Smooth muscle cell (in vitro differentiated cells): Measurements from ENCODE around the gene ZNF451. TPM values are rescaled to one million over a fixed set of nuclear protein-coding genes. Genes with fewer than 3 reads are reported as not detected.
A peak's percentile ranks its signal among the peaks of the same experiment; 100 is the strongest.
"Not testable (repeated sequence)": the region's sequence is repeated elsewhere in the genome, so short reads cannot be mapped to it uniquely, and the experiment has no call there.

Source experiments
- DNase-seq: peaks from one replicate; lab custom pipeline; 2025; ENCODE audit not compliant: unreplicated experiment; lab: John Stamatoyannopoulos, UW
- H2AFZ ChIP-seq: fragments of 200-600 bp; sonication (generic); 2 replicates; pipeline ENCODE4 v1.6.0; 2016; ENCODE audit warnings: antibody characterized with exemption, low read depth, mild to moderate bottlenecking
- H3F3A ChIP-seq: fragments of 200-600 bp; sonication (generic); 2 replicates; pipeline ENCODE4 v1.6.0; 2017; ENCODE audit warnings: antibody characterized with exemption, low read depth
- H3K27ac ChIP-seq: fragments of 200-600 bp; sonication (generic); 2 replicates; pipeline ENCODE4 v1.5.1; 2016; ENCODE audit warnings: low read depth, mild to moderate bottlenecking
- H3K27me3 ChIP-seq: fragments of 200-600 bp; sonication (generic); 2 replicates; pipeline ENCODE4 v1.6.1; 2016; ENCODE audit warnings: low read depth, mild to moderate bottlenecking
- H3K36me3 ChIP-seq: fragments of 200-600 bp; sonication (generic); 2 replicates; pipeline ENCODE4 v1.5.1; 2016; ENCODE audit warnings: low read depth
- H3K4me1 ChIP-seq: fragments of 200-600 bp; sonication (generic); 2 replicates; pipeline ENCODE4 v1.5.1; 2016; ENCODE audit warnings: low read depth
- H3K4me2 ChIP-seq: fragments of 200-600 bp; sonication (generic); 2 replicates; pipeline ENCODE4 v1.6.0; 2016; ENCODE audit warnings: mild to moderate bottlenecking
- H3K4me3 ChIP-seq: fragments of 200-600 bp; sonication (generic); 2 replicates; pipeline ENCODE4 v1.5.1; 2016; ENCODE audit warnings: mild to moderate bottlenecking
- H3K79me2 ChIP-seq: fragments of 200-600 bp; sonication (generic); 2 replicates; pipeline ENCODE4 v1.6.0; 2016; ENCODE audit warnings: low read depth, mild to moderate bottlenecking
- H3K9ac ChIP-seq: fragments of 200-600 bp; sonication (generic); 2 replicates; pipeline ENCODE4 v1.6.0; 2016; ENCODE audit warnings: low read depth
- H3K9me3 ChIP-seq: fragments of 200-600 bp; sonication (generic); replicated peaks from 2 replicates; pipeline ENCODE4 v1.5.1; 2016; ENCODE audit warnings: low read depth
- H4K20me1 ChIP-seq: fragments of 200-600 bp; sonication (generic); 2 replicates; pipeline ENCODE4 v1.6.0; 2016; ENCODE audit warnings: low read depth
- WGBS: methylation state at CpG from one replicate; pipeline ENCODE4 v1.1.7; 2016; ENCODE audit warnings: low lambda C conversion rate; 5-methylcytosine and 5-hydroxymethylcytosine counted together
- polyA plus RNA-seq: library from polyadenylated mRNA; unstranded; fragments of >200 nt; fragmentation: Nextera tagmentation; extraction: Ambion mirVana; gene quantifications from 2 replicates; pipeline ENCODE4 v1.2.1, GENCODE V29; 2016
- total RNA-seq: library from RNA; depleted of rRNA; stranded (reverse); fragments of >200 nt; gene quantifications from 2 replicates; pipeline ENCODE4 v1.2.3, GENCODE V29; 2014
- TF ChIP-seq, protein P1 (sequence below): fragments of 200-600 bp; sonication (generic); IDR thresholded peaks from 2 replicates; pipeline ENCODE4 v1.5.1; 2017; ENCODE audit warnings: borderline replicate concordance, mild to moderate bottlenecking, antibody characterized with exemption; ENCODE audit not compliant: insufficient read depth, poor library complexity, severe bottlenecking

The ZNF451 gene
- total RNA-seq (76.5 and 87.8 TPM in 2 replicates), polyA plus RNA-seq (21.1 and 23.6 TPM in 2 replicates)

- Histone ChIP-seq H3K36me3 (no peaks in the 10 kb centered on the region), H3K4me3 (peak within 1 kb of the TSS; percentile 61), H3K79me2 (peaks cover 36% of the 10 kb centered on the region), H3K9ac (peak within 1 kb of the TSS; percentile 63), H2AFZ (peak within 1 kb of the TSS; percentile 23), H3K4me1 (peaks cover 35% of the 10 kb centered on the region), H3F3A (peaks cover 4% of the 10 kb centered on the region), H3K9me3 (no peaks in the 10 kb centered on the region), H4K20me1 (peaks cover 36% of the 10 kb centered on the region), H3K27me3 (no peaks in the 10 kb centered on the region), H3K4me2 (peak within 1 kb of the TSS; percentile 72), H3K27ac (peak within 1 kb of the TSS; percentile 60)
- TF ChIP-seq, protein P1, sequence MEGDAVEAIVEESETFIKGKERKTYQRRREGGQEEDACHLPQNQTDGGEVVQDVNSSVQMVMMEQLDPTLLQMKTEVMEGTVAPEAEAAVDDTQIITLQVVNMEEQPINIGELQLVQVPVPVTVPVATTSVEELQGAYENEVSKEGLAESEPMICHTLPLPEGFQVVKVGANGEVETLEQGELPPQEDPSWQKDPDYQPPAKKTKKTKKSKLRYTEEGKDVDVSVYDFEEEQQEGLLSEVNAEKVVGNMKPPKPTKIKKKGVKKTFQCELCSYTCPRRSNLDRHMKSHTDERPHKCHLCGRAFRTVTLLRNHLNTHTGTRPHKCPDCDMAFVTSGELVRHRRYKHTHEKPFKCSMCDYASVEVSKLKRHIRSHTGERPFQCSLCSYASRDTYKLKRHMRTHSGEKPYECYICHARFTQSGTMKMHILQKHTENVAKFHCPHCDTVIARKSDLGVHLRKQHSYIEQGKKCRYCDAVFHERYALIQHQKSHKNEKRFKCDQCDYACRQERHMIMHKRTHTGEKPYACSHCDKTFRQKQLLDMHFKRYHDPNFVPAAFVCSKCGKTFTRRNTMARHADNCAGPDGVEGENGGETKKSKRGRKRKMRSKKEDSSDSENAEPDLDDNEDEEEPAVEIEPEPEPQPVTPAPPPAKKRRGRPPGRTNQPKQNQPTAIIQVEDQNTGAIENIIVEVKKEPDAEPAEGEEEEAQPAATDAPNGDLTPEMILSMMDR = no peak
- WGBS = 1% methylated on average over 49 of the region's 58 CpGs
- DNase-seq = peak; percentile 87
These were observed at the start of gene ZNF451 for GRCh38 chr6:57089687-57090457. TSS of gene ZNF451 (plus strand) at chr6:57090188. CDS start at chr6:57090254, 66 bp downstream.

GRCh38 chr6:57044061-57044460 lies 45.9 kb upstream of the ZNF451 start:
- DNase-seq, H3K27ac ChIP-seq, H3K4me3 ChIP-seq, H3K27me3 ChIP-seq, H3K9ac ChIP-seq, H3K36me3 ChIP-seq, H2AFZ ChIP-seq, H3F3A ChIP-seq, H3K4me2 ChIP-seq, H3K9me3 ChIP-seq, H4K20me1 ChIP-seq: not testable (repeated sequence)
- H3K4me1 ChIP-seq = peaks cover 12% of the 10 kb centered on the region
- 95% methylated on average over 1 of the region's 1 CpG for WGBS
- H3K79me2 ChIP-seq = peaks cover 13% of the 10 kb centered on the region

- 94% methylated on average over 2 of the region's 2 CpGs for WGBS
- H3K27me3 ChIP-seq = peaks cover 5% of the 10 kb centered on the region
- no peak overlapping the region for H3K9ac ChIP-seq
- no peaks in the 10 kb centered on the region for H3K36me3 ChIP-seq
- H2AFZ ChIP-seq = no peak overlapping the region
- no peak overlapping the region for H3K4me3 ChIP-seq
- DNase-seq = no peak
- no peaks in the 10 kb centered on the region for H3F3A ChIP-seq
- H3K4me2 ChIP-seq = no peak overlapping the region
- H4K20me1 ChIP-seq = peaks cover 15% of the 10 kb centered on the region
- H3K27ac ChIP-seq = no peak overlapping the region
- TF ChIP-seq, protein P1 = no peak
- H3K79me2 ChIP-seq = peaks cover 18% of the 10 kb centered on the region
- H3K4me1 ChIP-seq = peaks cover 17% of the 10 kb centered on the region
- H3K9me3 ChIP-seq = no peaks in the 10 kb centered on the region
These were observed 45.4 kb upstream of the ZNF451 start for GRCh38 chr6:57044568-57044967.

DNA sequence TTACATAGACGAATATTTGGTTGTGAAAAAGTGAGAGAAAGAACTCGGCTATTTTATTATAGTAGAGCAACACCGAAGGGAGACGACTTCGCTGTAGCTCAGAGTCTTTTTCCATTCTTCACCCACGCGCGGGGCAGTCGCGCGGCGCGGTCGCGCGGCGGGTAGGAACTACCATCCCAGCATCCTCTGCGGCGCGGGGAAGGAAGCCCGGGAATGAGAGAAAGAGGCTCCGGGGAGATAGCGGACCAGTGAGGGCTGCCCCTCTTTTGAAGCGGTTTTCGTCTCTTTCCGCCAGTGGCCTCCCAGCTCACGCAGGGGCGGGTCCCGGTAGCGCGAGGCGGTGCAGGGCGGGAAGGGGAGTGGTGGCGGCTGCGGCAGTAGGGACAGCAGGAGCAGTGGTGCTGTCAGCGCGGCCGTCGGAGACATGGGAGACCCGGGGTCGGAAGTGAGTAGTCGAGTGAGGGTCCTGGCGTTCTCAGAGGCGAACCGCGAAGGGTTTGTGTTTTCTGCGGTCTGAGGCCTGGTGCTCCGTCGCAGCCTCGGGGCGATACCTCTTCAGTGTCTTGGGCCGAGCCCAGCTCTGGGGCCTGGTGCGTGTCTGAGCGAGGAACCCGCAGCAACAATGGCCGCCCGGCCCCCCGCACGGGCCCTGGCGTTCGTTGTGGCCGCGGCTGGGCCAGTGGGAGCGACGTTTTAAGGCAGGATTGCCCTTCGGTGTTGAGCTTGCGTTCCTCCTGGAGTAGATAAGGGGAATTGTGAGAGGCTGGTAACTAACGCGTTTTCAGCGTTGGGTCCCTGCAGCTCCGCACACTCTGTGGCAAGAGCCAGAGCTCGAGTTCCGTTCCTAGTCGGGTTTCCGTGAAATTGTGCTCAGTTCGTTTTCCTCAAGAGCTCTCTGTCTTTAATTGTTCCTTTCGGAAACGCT lies 43.4 kb upstream of the ZNF451 start, which contains the start of gene KIAA1586:
Gene KIAA1586 (plus strand): TSS at position 362 of the 925 bp plus-strand sequence. CDS start 63 bp downstream, at position 425.
- peak within 1 kb of the TSS; percentile 53 for H2AFZ ChIP-seq
- not testable (repeated sequence) for H3K27me3 ChIP-seq, H3K36me3 ChIP-seq, H3K9me3 ChIP-seq, H3F3A ChIP-seq
- H3K4me3 ChIP-seq = peak within 1 kb of the TSS; percentile 58
- H3K9ac ChIP-seq = peak within 1 kb of the TSS; percentile 10
- peaks cover 37% of the 10 kb centered on the region for H3K79me2 ChIP-seq
- H4K20me1 ChIP-seq = peaks cover 35% of the 10 kb centered on the region
- H3K4me2 ChIP-seq = peak within 1 kb of the TSS; percentile 84
- peaks cover 17% of the 10 kb centered on the region for H3K4me1 ChIP-seq
- peak within 1 kb of the TSS; percentile 4 for H3K27ac ChIP-seq
- peak; percentile 67 for DNase-seq
- under 1% methylated on average over 45 of the region's 78 CpGs for WGBS

GRCh38 chr6:57047257-57047585 lies 42.8 kb upstream of the ZNF451 start:
- H3K9ac ChIP-seq, H3F3A ChIP-seq, H3K27me3 ChIP-seq, H2AFZ ChIP-seq, DNase-seq, H3K4me2 ChIP-seq, H3K9me3 ChIP-seq, H3K36me3 ChIP-seq, H3K4me3 ChIP-seq, H3K27ac ChIP-seq: not testable (repeated sequence)
- Histone ChIP-seq H3K4me1 (peaks cover 17% of the 10 kb centered on the region), H3K79me2 (peaks cover 39% of the 10 kb centered on the region), H4K20me1 (peaks cover 38% of the 10 kb centered on the region)
- WGBS = no CpG with 5 or more reads among the region's 5 CpGs

DNA sequence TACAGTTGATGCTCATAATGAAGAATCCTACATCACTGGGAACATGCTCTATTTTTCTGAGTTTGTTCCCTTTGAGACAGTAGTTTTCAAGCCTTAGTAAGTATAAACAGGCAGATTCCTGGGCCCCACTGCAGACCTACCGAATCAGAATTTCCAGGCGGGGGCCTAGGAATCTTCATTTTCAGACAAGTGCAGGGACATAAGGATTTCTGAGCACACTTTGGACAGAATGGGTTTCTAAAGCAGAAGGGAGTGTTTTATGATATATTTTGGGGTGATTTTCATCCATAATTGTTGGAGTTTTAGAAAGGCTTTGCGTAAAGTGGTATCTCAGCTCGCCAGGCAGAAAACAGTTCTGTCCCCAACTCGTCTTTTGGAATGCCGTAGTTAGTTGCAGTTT lies 42.1 kb upstream of the ZNF451 start:
- not testable (repeated sequence) for DNase-seq

More for the DNA sequence above, 42.1 kb upstream of the ZNF451 start:
- 59% methylated on average over 6 of the region's 6 CpGs for whole genome bisulfite sequencing
- H3F3A ChIP-seq, H3K27me3 ChIP-seq, H3K27ac ChIP-seq, H2AFZ ChIP-seq, H3K9me3 ChIP-seq, H3K9ac ChIP-seq: not testable (repeated sequence)
- H3K36me3 ChIP-seq = peaks cover 11% of the 10 kb centered on the region
- H3K4me1 ChIP-seq = peaks cover 17% of the 10 kb centered on the region
- H3K4me3 ChIP-seq = peak overlapping the region; percentile 33
- peak overlapping the region; percentile 80 for H3K4me2 ChIP-seq
- H4K20me1 ChIP-seq = peaks cover 38% of the 10 kb centered on the region
- H3K79me2 ChIP-seq = peaks cover 44% of the 10 kb centered on the region
